HG03565 (cell line): Measurements from ENCODE around the gene RIF1.
A peak's percentile ranks its signal among the peaks of the same experiment; 100 is the strongest.
"Not testable (repeated sequence)": the region's sequence is repeated elsewhere in the genome, so short reads cannot be mapped to it uniquely, and the experiment has no call there.

ENCODE experiments used
- ATAC-seq: cut with Tn5 transposase; IDR thresholded peaks from one replicate; pipeline ENCODE4 v1.9.1; 2021; ENCODE audit warnings: mild to moderate bottlenecking, moderate library complexity; ENCODE audit not compliant: unreplicated experiment

RIF1 gene

DNA sequence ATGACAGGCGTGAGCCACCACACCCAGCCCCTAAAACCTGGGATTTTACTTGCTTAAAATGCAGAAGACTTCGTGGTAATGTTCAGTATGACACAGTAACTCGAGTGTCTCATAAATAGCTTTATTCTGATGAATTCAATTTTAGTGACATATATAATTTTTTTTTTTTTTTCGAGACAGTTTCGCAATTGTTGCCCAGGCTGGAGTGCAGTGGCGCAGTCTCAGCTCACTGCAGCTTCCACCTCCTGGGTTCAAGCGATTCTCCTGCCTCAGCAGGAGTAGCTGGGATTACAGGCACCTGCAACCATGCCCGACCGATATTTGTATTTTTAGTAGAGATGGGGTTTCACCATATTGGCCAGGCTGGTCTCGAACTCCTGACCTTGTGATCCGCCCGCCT is 12.0 kb downstream of the RIF1 start:
- not testable (repeated sequence) for ATAC-seq

DNA sequence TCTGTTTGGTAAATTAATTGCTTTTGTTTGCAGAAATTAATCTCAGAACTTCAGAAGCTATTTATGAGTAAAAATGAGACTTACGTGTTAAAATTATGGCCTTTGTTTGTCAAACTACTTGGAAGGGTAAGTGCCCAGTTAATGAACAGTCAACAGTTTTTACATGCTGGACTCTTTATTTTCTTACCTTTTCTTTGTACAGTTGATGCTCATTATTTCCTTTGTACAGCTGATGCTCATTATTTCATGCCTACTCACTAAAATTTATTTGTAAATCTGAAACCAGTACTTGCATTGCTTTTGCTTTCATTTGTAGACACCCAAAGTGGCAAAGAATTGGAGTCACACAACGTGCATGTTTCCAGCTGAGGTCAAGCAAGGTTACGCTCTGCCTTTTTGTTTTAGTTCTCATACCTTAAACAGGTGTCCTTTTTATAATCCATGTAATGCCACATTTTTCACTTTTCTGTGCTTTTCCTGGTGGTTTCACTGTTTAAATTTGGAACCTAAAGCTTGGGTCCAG is 13.3 kb downstream of the RIF1 start:
- peak; percentile 81 for ATAC-seq

DNA sequence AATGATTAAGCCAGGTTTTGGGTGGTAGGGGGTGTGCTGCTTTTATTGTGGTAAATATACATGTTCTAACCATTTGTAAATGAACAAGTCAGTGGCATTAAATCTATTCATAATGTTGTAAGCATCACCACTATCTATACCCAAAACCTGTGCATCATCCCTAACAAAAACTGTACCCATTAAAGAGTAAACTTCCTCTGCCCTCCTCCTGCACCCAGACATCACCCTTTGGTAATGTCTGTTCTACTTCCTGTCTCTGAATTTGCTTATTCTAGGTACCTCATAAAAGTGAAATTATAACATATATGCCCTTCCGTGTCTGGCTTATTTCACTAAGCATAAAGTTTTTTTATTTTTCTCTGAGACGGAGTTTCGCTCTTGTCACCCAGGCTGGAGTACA is 14.1 kb downstream of the RIF1 start:
- ATAC-seq: no peak

DNA sequence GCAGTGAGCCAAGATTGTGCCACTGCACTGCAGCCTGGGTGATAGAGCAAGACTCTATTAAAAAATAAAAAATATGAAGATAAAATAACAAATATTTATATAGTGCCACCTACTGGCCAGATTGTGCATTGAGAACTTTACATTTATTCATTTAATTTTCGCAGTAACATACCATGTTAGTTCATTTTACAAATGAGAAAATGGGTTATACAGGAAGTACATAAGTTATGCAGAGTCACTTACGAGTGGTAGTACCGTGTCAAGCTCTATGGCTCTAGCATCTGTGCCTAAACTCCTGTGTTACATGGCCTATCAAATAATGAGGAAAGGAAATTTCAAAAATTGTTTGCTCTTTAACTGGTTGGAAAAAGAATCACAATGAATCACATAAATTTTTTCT is 27.9 kb downstream of the RIF1 start:
- no peak for ATAC-seq

DNA sequence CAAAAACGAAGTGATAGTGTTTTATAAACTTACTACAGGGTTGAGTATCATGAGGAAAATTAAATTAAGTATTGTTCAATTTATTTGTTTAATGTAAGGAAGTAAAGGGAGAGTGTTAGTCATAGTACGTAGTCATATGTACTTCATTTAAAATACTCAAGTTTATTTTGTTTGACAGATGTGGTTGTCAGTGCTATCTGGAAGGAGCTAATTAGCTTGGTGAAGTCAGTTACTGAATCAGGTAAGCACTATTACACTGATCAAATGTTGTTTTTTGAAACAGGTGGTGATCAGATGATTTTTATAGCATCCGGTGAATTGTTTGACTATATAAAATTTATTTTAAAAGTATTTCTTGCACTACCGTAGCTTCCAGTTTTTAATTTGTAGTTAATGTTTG is 28.8 kb downstream of the RIF1 start:
- no peak for ATAC-seq

DNA sequence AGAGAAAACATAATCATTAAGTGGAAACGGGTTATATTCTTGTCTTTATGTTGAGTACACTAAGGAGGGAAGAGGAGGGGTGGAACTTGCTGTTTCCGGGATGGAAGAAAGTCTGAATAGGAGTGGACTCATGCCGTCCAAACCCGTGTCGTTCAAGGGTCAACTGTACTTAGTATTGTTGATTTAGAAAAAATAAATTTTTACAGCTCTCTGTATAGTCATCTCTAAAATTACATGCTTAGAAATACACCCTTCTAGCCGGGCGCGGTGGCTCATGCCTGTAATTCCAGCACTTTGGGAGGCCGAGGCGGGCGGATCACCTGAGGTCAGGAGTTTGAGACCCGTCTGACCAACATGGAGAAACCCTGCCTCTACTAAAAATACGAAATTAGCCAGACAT is 29.4 kb downstream of the RIF1 start:
- no peak for ATAC-seq

DNA sequence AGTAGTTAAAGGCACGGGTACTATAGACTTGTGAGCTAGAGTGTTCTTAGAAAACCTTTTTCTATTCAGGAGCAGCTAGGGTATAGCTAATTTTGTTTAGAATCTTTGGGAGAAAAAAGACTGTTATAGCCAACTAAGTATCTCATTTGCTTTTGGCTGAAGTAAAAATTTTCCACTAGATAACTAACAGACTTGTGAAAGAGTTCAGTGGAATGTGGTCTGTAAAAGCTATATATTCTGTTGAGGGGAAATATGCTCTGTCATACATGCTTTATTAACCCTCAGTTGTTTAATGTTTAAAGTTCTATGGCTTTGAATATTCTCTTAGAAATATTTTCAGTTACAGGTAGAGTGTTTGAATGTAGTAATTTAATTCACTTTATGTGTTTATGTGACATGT is 49.7 kb downstream of the RIF1 start:
- ATAC-seq: no peak

DNA sequence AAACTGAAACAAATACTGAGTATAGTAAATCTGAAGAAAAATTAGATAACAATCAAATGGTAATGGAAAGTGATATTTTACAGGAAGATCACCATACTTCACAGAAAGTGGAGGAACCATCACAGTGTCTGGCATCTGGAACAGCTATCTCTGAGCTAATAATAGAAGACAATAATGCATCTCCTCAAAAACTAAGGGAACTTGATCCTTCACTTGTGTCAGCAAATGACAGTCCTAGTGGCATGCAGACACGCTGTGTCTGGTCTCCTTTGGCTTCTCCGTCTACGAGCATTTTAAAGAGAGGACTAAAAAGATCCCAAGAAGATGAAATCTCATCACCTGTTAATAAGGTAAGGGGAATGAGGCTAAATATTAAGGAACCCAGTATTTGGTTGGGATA is 56.1 kb downstream of the RIF1 start:
- ATAC-seq: no peak

DNA sequence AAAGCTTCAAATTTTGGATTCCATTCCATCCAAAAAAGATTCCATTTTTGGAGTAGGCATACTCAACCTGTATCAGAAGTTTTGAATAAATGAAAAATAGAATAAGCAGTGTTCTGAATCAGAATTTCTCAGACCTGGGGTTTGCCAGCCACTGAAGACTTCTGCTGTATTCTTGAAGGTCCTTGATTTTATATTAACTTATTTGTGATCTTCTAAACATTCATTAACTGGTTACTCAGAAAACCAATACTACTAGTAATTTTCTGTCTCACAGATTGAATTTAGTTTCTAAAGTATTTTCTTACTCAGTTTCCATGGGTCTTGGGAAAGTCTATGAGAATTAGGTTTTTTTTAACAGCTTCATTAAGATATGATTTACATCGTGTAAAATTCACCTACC is 60.9 kb downstream of the RIF1 start:
- no peak for ATAC-seq

DNA sequence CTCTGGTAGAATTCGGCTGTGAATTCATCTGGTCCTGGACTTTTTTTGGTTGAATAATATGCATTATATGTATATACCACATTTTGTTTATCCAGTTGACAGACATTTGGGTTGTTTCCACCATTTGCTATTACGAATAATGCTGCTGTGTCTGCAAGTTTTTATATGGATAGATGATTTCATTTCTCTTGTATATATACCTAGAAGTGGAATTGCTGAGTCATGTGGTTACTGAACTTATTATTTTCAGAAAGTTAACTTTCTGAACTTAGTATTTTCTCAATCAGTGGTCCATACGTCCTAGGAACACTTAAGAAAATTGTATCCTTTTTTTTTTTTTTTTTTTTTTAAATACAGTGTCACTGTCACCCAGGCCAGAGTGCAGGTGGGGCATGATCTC is 63.3 kb downstream of the RIF1 start:
- ATAC-seq: no peak

DNA sequence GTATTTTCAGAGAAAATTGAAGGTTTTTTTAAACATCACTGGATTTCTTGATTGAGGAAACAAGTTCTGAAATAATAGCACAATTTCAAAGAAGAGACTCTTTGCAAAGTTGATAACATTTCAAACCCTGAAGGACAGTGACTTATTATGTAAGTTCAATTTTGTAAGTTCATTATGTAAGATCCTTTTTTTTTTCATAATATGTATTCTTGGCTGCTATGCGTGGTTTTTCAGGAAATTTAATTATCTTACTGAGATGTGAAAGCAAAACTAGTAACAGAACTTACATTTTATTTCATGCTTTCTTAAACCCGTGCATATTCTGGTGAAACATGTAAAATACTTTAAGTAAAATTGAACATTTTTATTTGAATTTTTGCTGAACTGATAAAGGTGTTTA is 65.4 kb downstream of the RIF1 start:
- no peak for ATAC-seq

DNA sequence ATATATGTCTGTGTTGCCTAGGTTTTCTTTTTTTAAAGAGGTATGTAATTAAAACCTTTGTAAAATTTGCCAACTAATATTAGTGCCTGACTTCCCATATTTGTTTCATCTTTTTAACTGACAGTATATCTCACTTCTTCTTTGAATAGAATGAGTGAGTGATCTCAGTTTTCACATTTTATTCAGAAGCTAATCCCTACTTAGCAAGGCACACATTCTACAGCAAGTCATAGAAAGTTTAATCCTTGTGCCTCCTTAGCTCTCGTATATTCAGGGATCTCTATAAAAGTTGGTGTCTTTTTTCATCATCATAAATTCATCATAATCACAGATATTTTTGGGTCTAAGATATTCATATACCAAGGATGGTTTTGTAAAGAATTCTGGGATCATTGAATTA is 66.6 kb downstream of the RIF1 start:
- no peak for ATAC-seq

DNA sequence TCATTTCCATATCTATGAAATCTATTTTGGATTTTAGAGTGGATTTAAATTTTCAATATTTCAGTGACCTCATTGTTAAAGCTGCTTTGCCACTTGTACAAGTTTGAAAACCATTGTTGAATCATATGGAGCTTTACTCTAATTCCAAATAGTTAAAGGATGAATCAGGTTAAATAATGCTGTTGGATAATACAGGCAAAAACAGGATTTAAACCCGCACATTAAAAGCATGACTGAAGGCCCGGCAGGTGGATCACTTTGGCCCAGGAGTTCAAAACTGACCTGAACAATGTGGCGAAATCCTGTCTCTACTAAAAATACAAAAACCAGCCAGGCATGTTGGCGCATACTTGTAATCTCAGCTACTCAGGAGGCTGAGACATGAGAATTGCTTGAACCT is 68.3 kb downstream of the RIF1 start:
- no peak for ATAC-seq

DNA sequence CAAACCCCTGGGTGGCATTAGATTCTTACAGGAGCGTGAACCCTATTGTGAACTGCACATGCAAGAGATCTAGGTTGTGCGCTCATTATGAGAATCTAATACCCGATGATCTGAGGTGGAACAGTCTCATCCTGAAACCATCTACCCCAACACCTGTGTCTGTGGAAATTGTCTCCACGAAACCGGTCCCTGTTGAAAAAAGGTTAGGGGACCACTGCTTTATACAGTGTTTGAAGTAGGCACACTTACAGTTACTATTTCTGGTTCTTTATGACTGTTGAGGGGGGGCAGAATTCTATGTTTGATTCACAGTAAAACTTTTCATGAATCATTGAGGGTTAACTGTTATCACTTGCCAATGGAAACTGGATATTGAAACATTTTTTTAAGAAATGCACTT is 72.0 kb downstream of the RIF1 start:
- no peak for ATAC-seq

DNA sequence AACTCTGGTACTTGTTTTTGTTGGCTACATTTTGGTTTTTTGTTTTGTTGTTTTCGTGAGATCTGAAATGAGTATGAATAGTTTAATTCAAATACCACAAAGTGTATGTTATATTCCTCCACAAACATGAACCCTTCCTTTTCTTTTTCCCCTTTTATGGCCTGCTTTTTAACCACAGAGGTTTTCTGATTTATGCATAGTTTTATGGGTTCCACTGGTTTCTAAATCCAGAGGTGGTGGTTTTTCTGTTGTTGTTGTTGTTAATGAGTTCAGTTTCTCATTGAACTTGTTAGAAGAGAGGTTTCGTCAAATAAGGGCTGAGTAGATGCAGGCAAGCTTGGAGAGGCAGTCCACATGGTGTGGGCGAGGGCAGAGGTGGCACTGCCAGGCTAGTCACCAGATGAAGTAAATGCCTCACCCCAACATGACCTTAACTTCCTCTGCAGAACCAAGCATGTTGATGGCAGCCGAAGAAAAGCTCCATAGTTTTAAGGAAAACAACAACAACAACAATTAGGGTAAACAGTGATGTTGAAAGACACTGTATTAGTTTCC is 72.5 kb downstream of the RIF1 start:
- ATAC-seq: no peak

DNA sequence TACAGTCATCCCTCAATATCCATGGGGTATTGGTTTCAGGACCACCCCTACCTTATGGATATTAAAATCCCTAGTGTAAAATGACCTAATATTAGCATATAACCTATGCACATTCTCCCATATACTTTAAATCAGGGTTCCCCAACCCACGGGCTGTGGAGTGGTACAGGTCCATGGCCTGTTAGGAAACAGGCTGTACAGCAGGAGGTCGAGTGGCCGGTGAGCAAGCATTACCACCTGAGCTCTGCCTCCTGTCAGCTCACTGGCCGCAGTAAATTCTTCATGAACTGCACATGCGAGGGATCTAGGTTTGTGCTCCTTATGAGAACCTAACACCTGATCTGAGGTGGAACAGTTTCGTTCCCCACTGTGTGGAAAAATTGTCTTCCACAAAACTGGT is 73.8 kb downstream of the RIF1 start:
- no peak for ATAC-seq

DNA sequence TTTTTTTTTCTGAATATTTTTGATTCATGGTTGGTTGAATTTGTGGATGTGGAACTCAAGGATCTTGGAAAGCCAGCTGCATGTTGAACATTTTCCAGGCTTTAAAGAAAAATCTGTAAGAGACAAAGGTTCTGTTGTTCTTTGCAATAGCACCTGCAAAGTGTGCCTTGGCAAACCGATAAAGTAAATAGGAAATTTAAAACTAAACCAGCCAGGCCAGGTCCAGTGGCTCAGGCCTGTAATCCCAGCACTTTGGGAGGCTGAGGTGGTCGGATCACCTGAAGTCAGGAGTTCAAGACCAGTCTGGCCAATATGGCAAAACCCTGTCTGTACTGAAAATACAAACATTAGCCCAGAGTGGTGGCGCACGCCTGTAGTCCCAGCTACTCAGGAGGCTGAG is 74.4 kb downstream of the RIF1 start:
- ATAC-seq: no peak

DNA sequence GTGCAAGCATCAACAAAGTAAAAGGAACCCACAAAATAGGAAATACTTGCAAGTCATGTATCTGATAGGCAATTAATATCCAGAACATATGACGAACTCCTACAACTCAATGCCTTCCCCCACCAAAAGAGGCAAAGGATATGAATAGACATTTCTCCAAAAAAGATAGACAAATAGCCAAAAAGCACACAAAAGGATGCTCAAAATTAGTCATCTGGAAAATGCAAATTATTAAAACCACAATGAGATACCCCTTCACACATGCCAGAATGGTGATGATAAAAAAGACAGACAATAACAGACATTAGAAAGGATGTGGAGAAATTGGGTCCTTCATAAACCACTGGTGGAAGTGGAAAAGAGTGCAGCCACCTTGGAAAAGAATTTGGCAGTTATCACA is 76.4 kb downstream of the RIF1 start:
- no peak for ATAC-seq

DNA sequence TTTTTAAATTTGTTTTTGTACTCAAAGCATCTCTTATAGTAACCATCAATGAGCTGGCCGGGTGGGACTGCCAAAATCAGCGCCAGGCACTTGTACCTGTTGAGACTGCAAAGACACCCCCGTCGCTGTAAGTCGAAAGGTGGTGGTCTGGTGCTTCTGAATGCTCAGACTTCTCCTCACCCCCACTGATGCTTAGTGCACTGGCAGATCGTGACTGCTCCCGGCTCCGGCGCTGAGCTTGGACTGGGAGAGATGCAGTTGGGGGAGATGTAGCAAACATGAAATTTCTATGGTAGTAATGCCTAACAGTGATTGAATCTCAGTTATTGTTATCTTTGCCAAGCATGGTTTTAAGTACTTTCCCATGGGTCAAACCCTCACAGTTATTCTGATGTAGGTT is 80.6 kb downstream of the RIF1 start:
- ATAC-seq: no peak

DNA sequence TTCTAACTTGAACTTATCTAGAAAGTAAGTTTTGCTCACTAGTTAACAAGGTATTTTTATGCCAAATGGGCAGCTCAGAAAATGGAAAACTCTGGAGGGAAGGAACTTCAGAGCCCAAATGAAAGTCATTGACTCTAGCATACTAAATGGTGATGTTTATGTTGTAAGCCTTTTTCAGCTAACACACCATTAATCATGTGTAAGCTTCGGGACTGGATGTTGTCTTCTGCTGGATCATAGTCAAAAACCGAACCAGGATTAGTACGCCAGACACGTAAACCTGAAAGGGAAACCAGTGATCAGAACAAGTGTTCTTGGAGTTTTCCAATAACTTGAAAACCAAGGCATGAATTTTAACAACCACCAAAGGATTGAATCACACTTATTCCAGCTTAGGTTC is 81.8 kb downstream of the RIF1 start:
- no peak for ATAC-seq

DNA sequence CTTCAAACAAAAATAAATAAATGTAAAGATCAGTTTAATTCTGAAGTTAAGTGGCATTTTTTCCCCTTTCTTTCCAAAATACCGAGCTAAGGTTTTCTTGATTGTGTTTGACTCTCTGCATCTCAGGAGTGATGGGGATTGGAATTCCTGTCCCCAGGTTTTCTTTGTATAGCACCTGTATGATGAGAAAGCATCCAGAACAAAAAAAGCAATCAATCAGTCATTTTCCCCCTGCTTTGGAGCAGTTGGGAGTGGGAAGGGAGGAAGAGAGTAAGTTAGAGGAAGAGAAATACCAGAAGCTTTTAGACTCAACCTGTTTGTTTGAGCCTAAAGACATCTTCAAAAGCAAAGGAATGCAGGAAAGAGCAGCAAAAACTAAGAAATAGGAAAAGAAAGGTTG is 88.5 kb downstream of the RIF1 start:
- ATAC-seq: no peak

DNA sequence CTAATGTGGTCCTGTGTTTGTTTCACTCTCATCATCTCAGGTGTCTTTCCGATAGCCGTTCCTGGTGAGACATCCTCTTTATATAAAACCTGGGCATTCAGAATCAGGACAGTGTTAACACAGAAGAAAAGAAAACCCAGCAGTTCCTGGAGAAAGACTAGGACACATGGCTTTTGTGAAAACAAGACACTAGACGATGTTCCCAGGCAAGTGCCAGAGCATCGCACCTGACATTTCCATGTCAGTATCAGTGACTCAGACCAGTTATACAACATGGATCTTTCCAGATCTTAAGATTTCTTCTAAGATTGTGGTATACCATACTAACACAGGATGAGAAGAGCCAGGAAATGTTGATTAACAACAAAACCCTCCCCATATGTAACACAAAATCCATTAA is 96.5 kb downstream of the RIF1 start:
- ATAC-seq: no peak

DNA sequence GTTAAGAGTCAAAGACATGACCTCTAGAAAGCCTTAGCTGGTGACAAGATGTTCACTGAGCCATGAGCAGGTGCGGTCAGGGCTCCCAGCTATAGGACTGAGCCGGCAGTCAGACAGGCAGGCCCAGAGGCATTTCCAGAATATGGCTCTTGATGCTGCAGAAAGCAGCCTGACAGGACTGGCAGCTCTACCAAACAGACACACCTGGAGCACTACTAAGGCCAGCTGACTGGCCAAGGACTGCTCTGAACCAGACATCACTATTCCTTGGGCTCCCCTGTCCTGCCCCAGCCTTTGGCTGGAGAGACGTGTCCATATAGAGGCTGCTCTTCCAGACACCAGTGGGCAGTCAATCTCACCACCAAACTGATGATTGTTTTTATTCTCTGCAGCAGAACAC is 98.8 kb downstream of the RIF1 start:
- no peak for ATAC-seq

DNA sequence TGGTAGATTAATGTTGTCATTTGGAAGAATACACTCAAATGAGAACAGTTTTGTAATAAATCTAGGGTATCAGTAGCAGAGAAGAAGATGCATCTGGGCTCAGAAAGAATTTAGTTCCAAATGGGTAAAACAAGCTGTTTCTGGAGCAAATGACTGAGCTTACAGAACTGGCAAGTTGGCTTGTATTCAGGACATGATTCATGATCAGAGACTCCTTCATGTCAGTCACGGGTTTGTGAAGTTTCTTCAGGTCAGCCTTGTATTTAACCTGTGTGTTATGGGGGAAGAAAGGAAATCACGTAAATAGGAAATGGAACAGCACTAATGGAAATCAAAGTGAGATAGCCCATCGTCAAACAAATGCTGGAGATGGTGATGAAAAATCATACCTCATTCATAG is 109.1 kb downstream of the RIF1 start:
- ATAC-seq: no peak
